Endothelial cell of umbilical vein (primary cell): ENCODE results near the gene CHMP4B. TPM values are rescaled to one million over a fixed set of nuclear protein-coding genes. Genes with fewer than 3 reads are reported as not detected.

ENCODE experiments used
- BruUV-seq: library from RNA; stranded (reverse); fragments of 400-500 nt; replicated peaks from 2 replicates; lab custom pipeline; 2021; lab: Mats Ljungman, UMichigan
- CTCF ChIA-PET: fragments of 300-600, 350-600 bp; sonication (Branson Sonifier 250); formaldehyde crosslinking; loops from one replicate; lab custom pipeline; 2021; ENCODE audit warnings: antibody characterized with exemption, inconsistent platforms; lab: Charles Lee
- POLR2A ChIA-PET: fragments of 300-600, 350-600 bp; sonication (Branson Sonifier 250); formaldehyde crosslinking; loops from one replicate; lab custom pipeline; 2021; ENCODE audit warnings: antibody characterized with exemption, inconsistent platforms; lab: Charles Lee
- DNase-seq: peaks from one replicate; pipeline ENCODE4 v3.0.0-alpha.2; 2011; ENCODE audit warnings: low read depth, low spot score
- FAIRE-seq: peaks from 2 replicates; lab custom pipeline; 2011; peaks lifted over from hg19 to GRCh38; lab: Jason Lieb, UNC
- H2AFZ ChIP-seq: 2 replicates; pipeline ENCODE4 v1.6.0; 2012; ENCODE audit warnings: low read depth, low read length, control low read depth, inconsistent platforms
- H3K27ac ChIP-seq: 2 replicates; pipeline ENCODE4 v1.5.1; 2011; ENCODE audit warnings: low read depth, mild to moderate bottlenecking, control low read depth, low read length, moderate library complexity; ENCODE audit not compliant: insufficient read depth
- H3K27me3 ChIP-seq, 2 experiments: 2 replicates each; pipeline versions ENCODE4 v1.6.0 to v1.6.1; 2011; ENCODE audit warnings: low read length in 2 of 2, mixed read lengths in 1 of 2; ENCODE audit not compliant: control insufficient read depth in 2 of 2, insufficient read depth in 2 of 2
- H3K36me3 ChIP-seq, 2 experiments: 2 replicates in 1 of 2; 3 replicates in 1 of 2; pipeline ENCODE4 v1.5.1; 2011; ENCODE audit warnings: low read length in 2 of 2, mild to moderate bottlenecking in 1 of 2, moderate library complexity in 1 of 2; ENCODE audit not compliant: control insufficient read depth in 2 of 2, insufficient read depth in 2 of 2; ENCODE audit errors: extremely low read depth in 1 of 2
- H3K4me1 ChIP-seq: 3 replicates; pipeline ENCODE4 v1.5.1; 2011; ENCODE audit warnings: mild to moderate bottlenecking, low read length; ENCODE audit not compliant: control insufficient read depth, insufficient read depth; ENCODE audit errors: extremely low read depth
- H3K4me2 ChIP-seq: 2 replicates; pipeline ENCODE4 v1.6.1; 2011; ENCODE audit warnings: low read length, control low read depth, mixed read lengths; ENCODE audit not compliant: insufficient read depth
- H3K4me3 ChIP-seq, 3 experiments: fragments of 200-600 bp in 1 of 3; sonication (generic), shearing (Covaris generic) in 1 of 3; replicated peaks in 1 of 3; 2 replicates each; pipeline ENCODE4 v1.5.1; 2011 to 2016; ENCODE audit warnings: control low read depth in 3 of 3, low read length in 3 of 3, mild to moderate bottlenecking in 2 of 3, inconsistent platforms in 1 of 3, low read depth in 1 of 3, moderate library complexity in 1 of 3; ENCODE audit not compliant: insufficient read depth in 1 of 3
- H3K79me2 ChIP-seq: 2 replicates; pipeline ENCODE4 v1.6.0; 2012; ENCODE audit warnings: low read length, inconsistent platforms; ENCODE audit not compliant: control insufficient read depth, insufficient read depth
- H3K9ac ChIP-seq: replicated peaks from 2 replicates; pipeline ENCODE3; 2011; ENCODE audit warnings: low read length, control low read depth; ENCODE audit not compliant: insufficient read depth; ENCODE audit errors: extremely low read depth
- H3K9me1 ChIP-seq: replicated peaks from 3 replicates; pipeline ENCODE4 v1.6.0; 2011; ENCODE audit warnings: mild to moderate bottlenecking, low read length; ENCODE audit not compliant: control insufficient read depth, insufficient read depth; ENCODE audit errors: extremely low read depth
- H3K9me3 ChIP-seq: replicated peaks from 2 replicates; pipeline ENCODE4 v1.5.1; 2012; ENCODE audit warnings: low read length, inconsistent platforms; ENCODE audit not compliant: control insufficient read depth, insufficient read depth
- H4K20me1 ChIP-seq: replicated peaks from 2 replicates; pipeline ENCODE3; 2011; ENCODE audit warnings: mild to moderate bottlenecking, low read length; ENCODE audit not compliant: control insufficient read depth, insufficient read depth; ENCODE audit errors: extremely low read depth
- FOS ChIP-seq: IDR thresholded peaks from 2 replicates; pipeline ENCODE4 v1.6.1; 2011; ENCODE audit warnings: mild to moderate bottlenecking, low read length, moderate library complexity, borderline replicate concordance; ENCODE audit not compliant: insufficient read depth
- GATA2 ChIP-seq: IDR thresholded peaks from 2 replicates; pipeline ENCODE4 v1.7.0; 2011; ENCODE audit warnings: low read depth, mild to moderate bottlenecking, moderate library complexity, mixed read lengths, low read length; ENCODE audit not compliant: insufficient read length, insufficient read depth
- JUN ChIP-seq: IDR thresholded peaks from 2 replicates; pipeline ENCODE4 v1.6.1; 2011; ENCODE audit warnings: borderline replicate concordance, low read depth; ENCODE audit not compliant: insufficient read length, insufficient read depth
- MAX ChIP-seq: IDR thresholded peaks from 2 replicates; pipeline ENCODE4 v1.6.1; 2011; ENCODE audit not compliant: insufficient read depth, insufficient read length
- MYC ChIP-seq: IDR thresholded peaks from one replicate; pipeline ENCODE4 v1.6.1; 2011; ENCODE audit warnings: mild to moderate bottlenecking, low read depth, low read length
- POLR2AphosphoS5 ChIP-seq: IDR thresholded peaks from 2 replicates; pipeline ENCODE4 v1.6.1; 2012; ENCODE audit warnings: low read depth, mild to moderate bottlenecking, control low read depth, low read length, moderate library complexity; ENCODE audit not compliant: insufficient read depth
- dilution Hi-C: fragments of 300-500 bp; cut with MboI; formaldehyde crosslinking; loops from one replicate; pipeline ENCODE4 v1.15.0; 2019; ENCODE audit warnings: low sequenced_read_pairs; ENCODE audit not compliant: extremely low pct_ligation_motif_present
- intact Hi-C: fragments of 100-400 bp; cut with micrococcal nuclease; formaldehyde crosslinking; loops from one replicate; pipeline ENCODE4 v1.10.0; 2022
- polyA plus RNA-seq, 4 experiments: library from polyadenylated mRNA; depleted of rRNA in 3 of 4; stranded (reverse) in 3 of 4; unstranded in 1 of 4; fragments of >200 nt; gene quantifications; 2 replicates each; pipeline versions ENCODE4 v1.2.1 to v1.2.3, GENCODE V29; 2011 to 2012; ENCODE audit warnings: missing spikeins in 1 of 4
- total RNA-seq: library from RNA; stranded (reverse); gene quantifications from 2 replicates; pipeline ENCODE4 v1.2.3, GENCODE V29; 2021
- TF ChIP-seq, protein P1 (sequence below), 2 donors: IDR thresholded peaks; 1 replicate in 1 of 2; 2 replicates in 1 of 2; pipeline ENCODE4 v1.5.1; 2011; ENCODE audit warnings: low read length in 2 of 2, mild to moderate bottlenecking in 2 of 2, moderate library complexity in 2 of 2, control low read depth in 1 of 2, inconsistent platforms in 1 of 2, low read depth in 1 of 2; ENCODE audit not compliant: insufficient read depth in 1 of 2; ENCODE audit errors: extremely low read depth in 1 of 2

Gene CHMP4B
- total and polyA plus RNA-seq, 2 donors (not counting 3 experiments of a cell fraction or from before 2014, with no cell fraction given) = 64.7 to 112 TPM

DNA sequence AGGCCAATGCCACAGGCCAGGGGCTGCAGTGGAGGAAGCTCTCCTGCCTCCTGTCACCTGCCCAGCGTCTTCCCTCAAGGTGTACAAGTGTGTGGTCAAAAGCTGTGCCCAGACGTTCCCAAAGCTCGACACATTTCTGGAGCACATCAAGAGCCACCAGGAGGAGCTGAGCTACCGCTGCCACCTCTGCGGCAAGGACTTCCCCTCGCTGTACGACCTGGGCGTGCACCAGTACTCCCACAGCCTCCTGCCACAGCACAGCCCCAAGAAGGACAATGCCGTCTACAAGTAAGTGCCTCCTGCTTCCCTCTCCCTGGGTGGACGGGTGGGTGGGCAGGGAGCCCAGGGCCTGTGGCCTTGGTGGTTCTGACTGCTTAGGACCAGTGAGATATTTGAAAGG lies 41.1 kb upstream of the CHMP4B start:
- no peak overlapping the region for H3K4me2 ChIP-seq
- no peaks in the 10 kb centered on the region for H3K27me3 ChIP-seq
- FAIRE-seq (no peak), DNase-seq (no peak)
- intact Hi-C loops (no loop called here), dilution Hi-C loops (no loop called here)
- H3K9me1 ChIP-seq = no peaks in the 10 kb centered on the region
- H3K4me1 ChIP-seq = no peaks in the 10 kb centered on the region
- H3K79me2 ChIP-seq = no peaks in the 10 kb centered on the region
- H3K4me3 ChIP-seq = no peak overlapping the region
- no peak overlapping the region for H2AFZ ChIP-seq
- no TSS peak for BruUV-seq
- H3K9me3 ChIP-seq = no peaks in the 10 kb centered on the region
- ChIA-PET CTCF (no interaction called here), POLR2A (no interaction called here)
- no peaks in the 10 kb centered on the region for H3K36me3 ChIP-seq
- H3K27ac ChIP-seq = no peak overlapping the region
- H3K9ac ChIP-seq = no peak overlapping the region
- no peak for TF ChIP-seq MAX
- no peak for TF ChIP-seq FOS
- no peak for TF ChIP-seq POLR2AphosphoS5
- H4K20me1 ChIP-seq = no peaks in the 10 kb centered on the region

GRCh38 chr20:33771938-33772337 lies 39.2 kb upstream of the CHMP4B start:
- FAIRE-seq = no peak
- Histone ChIP-seq H3K36me3 (no peaks in the 10 kb centered on the region), H3K9me1 (no peaks in the 10 kb centered on the region), H3K27me3 (no peaks in the 10 kb centered on the region), H3K9ac (no peak overlapping the region), H3K4me1 (no peaks in the 10 kb centered on the region), H2AFZ (no peak overlapping the region), H3K4me3 (no peak overlapping the region), H3K79me2 (no peaks in the 10 kb centered on the region), H3K9me3 (no peaks in the 10 kb centered on the region), H3K27ac (no peak overlapping the region), H3K4me2 (no peak overlapping the region), H4K20me1 (no peaks in the 10 kb centered on the region)
- CTCF ChIA-PET = interaction anchor here (1.1 kb wide), 2 partner anchors 15 to 40 kb away, joined by 3 to 4 read pairs; partner anchors contain the start of gene ZNF341
- intact Hi-C loops = no loop called here
- no peak for DNase-seq
- no peak for TF ChIP-seq JUN
- no peak for TF ChIP-seq MAX
- TF ChIP-seq, protein P1, sequence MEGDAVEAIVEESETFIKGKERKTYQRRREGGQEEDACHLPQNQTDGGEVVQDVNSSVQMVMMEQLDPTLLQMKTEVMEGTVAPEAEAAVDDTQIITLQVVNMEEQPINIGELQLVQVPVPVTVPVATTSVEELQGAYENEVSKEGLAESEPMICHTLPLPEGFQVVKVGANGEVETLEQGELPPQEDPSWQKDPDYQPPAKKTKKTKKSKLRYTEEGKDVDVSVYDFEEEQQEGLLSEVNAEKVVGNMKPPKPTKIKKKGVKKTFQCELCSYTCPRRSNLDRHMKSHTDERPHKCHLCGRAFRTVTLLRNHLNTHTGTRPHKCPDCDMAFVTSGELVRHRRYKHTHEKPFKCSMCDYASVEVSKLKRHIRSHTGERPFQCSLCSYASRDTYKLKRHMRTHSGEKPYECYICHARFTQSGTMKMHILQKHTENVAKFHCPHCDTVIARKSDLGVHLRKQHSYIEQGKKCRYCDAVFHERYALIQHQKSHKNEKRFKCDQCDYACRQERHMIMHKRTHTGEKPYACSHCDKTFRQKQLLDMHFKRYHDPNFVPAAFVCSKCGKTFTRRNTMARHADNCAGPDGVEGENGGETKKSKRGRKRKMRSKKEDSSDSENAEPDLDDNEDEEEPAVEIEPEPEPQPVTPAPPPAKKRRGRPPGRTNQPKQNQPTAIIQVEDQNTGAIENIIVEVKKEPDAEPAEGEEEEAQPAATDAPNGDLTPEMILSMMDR (IDR thresholded peaks at IDR 0.05; ENCODE audit: extremely low read depth in 1 of 2, insufficient read depth in 1 of 2, low read depth in 1 of 2, low read length in 2 of 2) = no peak
- TF ChIP-seq GATA2 = no peak
- no peak for TF ChIP-seq MYC
- no peak for TF ChIP-seq FOS
- dilution Hi-C loops = no loop called here
- BruUV-seq = no TSS peak
- POLR2A ChIA-PET = no interaction called here
